Thymus (tissue), 11 donors: ENCODE data around the gene CYTH3. TPM values are rescaled to one million over a fixed set of nuclear protein-coding genes. Genes with fewer than 3 reads are reported as not detected.
A peak's percentile ranks its signal among the peaks of the same experiment; 100 is the strongest.
"Not testable (repeated sequence)": the region's sequence is repeated elsewhere in the genome, so short reads cannot be mapped to it uniquely, and the experiment has no call there.

Source experiments
- DNase-seq, 9 donors: peaks; one replicate each; pipeline ENCODE4 v3.0.0-alpha.2; 2013; ENCODE audit warnings: low spot score in 9 of 9, low read depth in 6 of 9, missing footprints in 1 of 9
- H3K27ac ChIP-seq, 2 donors: one replicate each; pipeline ENCODE4 v1.5.1; 2013; ENCODE audit warnings: control low read depth in 1 of 2, low read depth in 1 of 2, low read length in 1 of 2, mild to moderate bottlenecking in 1 of 2, moderate library complexity in 1 of 2
- H3K27me3 ChIP-seq, 2 donors: one replicate each; pipeline ENCODE4 v1.5.1; 2013; ENCODE audit warnings: low read length in 1 of 2; ENCODE audit not compliant: control insufficient read depth in 2 of 2, insufficient read depth in 1 of 2
- H3K36me3 ChIP-seq, 2 donors: one replicate each; pipeline ENCODE4 v1.5.1; 2013; ENCODE audit warnings: low read length in 1 of 2, mild to moderate bottlenecking in 1 of 2, moderate library complexity in 1 of 2; ENCODE audit not compliant: control insufficient read depth in 2 of 2, insufficient read depth in 2 of 2
- H3K4me1 ChIP-seq, 2 donors: one replicate each; pipeline ENCODE4 v1.5.1; 2013; ENCODE audit warnings: low read length in 2 of 2; ENCODE audit not compliant: control insufficient read depth in 2 of 2, insufficient read depth in 2 of 2
- H3K4me3 ChIP-seq, 2 donors: one replicate each; pipeline ENCODE4 v1.5.1; 2013; ENCODE audit warnings: low read length in 2 of 2, control low read depth in 1 of 2, mild to moderate bottlenecking in 1 of 2
- H3K9me3 ChIP-seq, 2 donors: one replicate each; pipeline ENCODE4 v1.5.1; 2013; ENCODE audit warnings: low read length in 1 of 2, mild to moderate bottlenecking in 1 of 2; ENCODE audit not compliant: control insufficient read depth in 2 of 2, insufficient read depth in 1 of 2
- WGBS: extraction: QIAGEN DNeasy Blood & Tissue Kit; methylation state at CpG from one replicate; pipeline ENCODE4 v1.1.7; 2013; 5-methylcytosine and 5-hydroxymethylcytosine counted together
- polyA plus RNA-seq: library from polyadenylated mRNA; stranded (reverse); fragments of 200-250 nt; gene quantifications from one replicate; pipeline ENCODE4 v1.2.3, GENCODE V29; 2013
- total RNA-seq: library from RNA; stranded (reverse); fragments of 120-200 nt; gene quantifications from one replicate; pipeline ENCODE4 v1.2.4, GENCODE V29; 2013
- donor health status: healthy.

The CYTH3 gene
- total and polyA plus RNA-seq, 2 donors: 5.1 to 6.3 TPM

- H3K27ac ChIP-seq: no peak overlapping the region
- no peaks in the 10 kb centered on the region for H3K9me3 ChIP-seq
- H3K36me3 ChIP-seq: no peaks in the 10 kb centered on the region
- H3K27me3 ChIP-seq: no peaks in the 10 kb centered on the region
- DNase-seq: no peak
- WGBS: 50% methylated on average over 8 of the region's 8 CpGs
- no peak overlapping the region for H3K4me3 ChIP-seq
- peaks cover 3 to 11% of the 10 kb centered on the region in 2 donors for H3K4me1 ChIP-seq
These were observed 39.9 kb downstream of the CYTH3 start for GRCh38 chr7:6232534-6232933.

GRCh38 chr7:6232116-6232515, 40.3 kb downstream of the CYTH3 start:
- no peak for DNase-seq
- H3K27me3 ChIP-seq: no peaks in the 10 kb centered on the region
- H3K4me1 ChIP-seq: peaks cover 3 to 11% of the 10 kb centered on the region in 2 donors
- no peak overlapping the region for H3K4me3 ChIP-seq
- H3K9me3 ChIP-seq: no peaks in the 10 kb centered on the region
- H3K36me3 ChIP-seq: no peaks in the 10 kb centered on the region
- 95% methylated on average over 3 of the region's 3 CpGs for WGBS
- no peak overlapping the region for H3K27ac ChIP-seq

- WGBS: 96% methylated on average over 7 of the region's 7 CpGs
- no peak for DNase-seq
- H3K4me3 ChIP-seq: no peak overlapping the region
- no peak overlapping the region for H3K27ac ChIP-seq
- no peaks in the 10 kb centered on the region for H3K27me3 ChIP-seq
- no peaks in the 10 kb centered on the region for H3K9me3 ChIP-seq
- peaks cover 3 to 11% of the 10 kb centered on the region in 2 donors for H3K4me1 ChIP-seq
- H3K36me3 ChIP-seq: no peaks in the 10 kb centered on the region
These were observed 41.2 kb downstream of the CYTH3 start for GRCh38 chr7:6231184-6231583.

- WGBS: 73% methylated on average over 9 of the region's 9 CpGs
- H3K36me3 ChIP-seq, H3K9me3 ChIP-seq, H3K27ac ChIP-seq, H3K4me1 ChIP-seq, H3K4me3 ChIP-seq, H3K27me3 ChIP-seq, DNase-seq: not testable (repeated sequence)
These were observed 43.1 kb downstream of the CYTH3 start for GRCh38 chr7:6229284-6229683.

DNA sequence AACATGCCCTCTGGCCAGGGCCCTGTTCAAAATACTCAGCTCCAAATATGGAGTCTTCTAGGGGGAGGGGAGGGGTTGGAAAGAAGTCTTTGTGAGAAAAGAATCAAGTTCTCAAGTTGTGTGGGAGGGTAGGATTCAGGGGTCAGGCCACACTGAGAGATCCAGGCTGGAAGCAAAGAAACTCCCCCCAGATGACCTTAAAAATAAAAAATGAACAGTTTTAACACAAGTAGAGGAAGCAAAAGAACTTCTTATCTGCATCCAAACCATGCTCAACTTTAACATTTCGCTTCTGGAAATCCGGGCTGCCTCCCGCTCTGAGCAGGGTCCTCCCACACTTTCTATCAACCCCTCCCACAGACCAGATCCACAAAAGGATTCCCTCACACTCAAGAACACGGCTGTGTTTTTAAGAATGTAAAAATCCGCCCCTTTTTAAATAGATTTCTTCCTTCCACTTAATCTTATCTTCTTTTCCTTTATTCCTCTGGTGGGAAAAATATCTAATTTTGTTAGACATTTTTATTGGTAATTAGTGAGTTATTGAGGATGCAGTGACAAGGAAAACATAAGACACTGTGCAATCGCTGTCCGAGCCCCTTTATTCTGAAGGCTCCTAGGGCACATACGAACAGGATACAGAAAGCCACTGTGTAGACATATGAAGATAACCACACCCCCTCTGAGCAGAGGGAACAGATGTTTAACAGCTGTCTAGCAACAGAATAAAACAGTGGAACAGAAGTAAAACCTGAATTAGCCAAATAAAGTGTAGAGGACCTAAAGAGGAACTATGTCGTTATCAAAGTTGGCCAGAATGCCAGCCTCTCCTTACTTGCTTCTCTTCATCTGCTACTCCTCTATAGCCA, 43.8 kb downstream of the CYTH3 start:
- H3K36me3 ChIP-seq: no peaks in the 10 kb centered on the region
- H3K27ac ChIP-seq: no peak overlapping the region
- H3K27me3 ChIP-seq: no peaks in the 10 kb centered on the region
- H3K4me3 ChIP-seq: no peak overlapping the region
- no peaks in the 10 kb centered on the region for H3K9me3 ChIP-seq
- peak in 2 of 9 donors; percentile 17 to 41 for DNase-seq
- peaks cover 0 to 4% of the 10 kb centered on the region in 2 donors for H3K4me1 ChIP-seq
- WGBS: 12% methylated on average over 9 of the region's 9 CpGs

DNA sequence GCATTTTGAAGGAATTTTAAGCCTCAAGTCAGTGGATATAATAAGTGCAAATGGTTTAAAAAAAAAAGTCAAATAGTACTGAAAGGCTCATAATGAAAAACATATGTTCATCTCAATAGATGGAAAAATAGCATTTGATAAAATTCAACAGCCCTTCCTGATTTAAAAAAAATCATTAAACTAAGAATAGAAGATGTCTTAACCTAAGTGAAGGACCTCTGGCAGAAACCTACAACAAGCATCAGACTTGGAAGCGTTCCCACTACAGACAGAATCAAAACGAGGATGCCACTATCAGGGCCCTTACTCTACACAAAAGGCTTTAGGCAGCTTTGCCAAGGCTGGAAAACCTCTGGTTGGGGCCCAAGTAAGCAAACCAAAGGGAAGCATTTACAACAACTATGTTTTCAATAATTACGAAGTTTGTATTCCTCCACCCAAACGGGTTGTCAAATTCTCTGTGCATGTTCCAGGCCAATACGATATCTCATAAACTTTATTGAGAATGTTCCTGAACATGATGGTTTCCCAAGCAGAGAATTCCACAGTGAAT, 45.1 kb downstream of the CYTH3 start:
- no peak for DNase-seq
- H3K36me3 ChIP-seq: no peaks in the 10 kb centered on the region
- no peak overlapping the region for H3K27ac ChIP-seq
- 92% methylated on average over 5 of the region's 5 CpGs for WGBS
- no peak overlapping the region for H3K4me3 ChIP-seq
- peaks cover 0 to 4% of the 10 kb centered on the region in 2 donors for H3K4me1 ChIP-seq
- H3K9me3 ChIP-seq: no peaks in the 10 kb centered on the region
- no peaks in the 10 kb centered on the region for H3K27me3 ChIP-seq

DNA sequence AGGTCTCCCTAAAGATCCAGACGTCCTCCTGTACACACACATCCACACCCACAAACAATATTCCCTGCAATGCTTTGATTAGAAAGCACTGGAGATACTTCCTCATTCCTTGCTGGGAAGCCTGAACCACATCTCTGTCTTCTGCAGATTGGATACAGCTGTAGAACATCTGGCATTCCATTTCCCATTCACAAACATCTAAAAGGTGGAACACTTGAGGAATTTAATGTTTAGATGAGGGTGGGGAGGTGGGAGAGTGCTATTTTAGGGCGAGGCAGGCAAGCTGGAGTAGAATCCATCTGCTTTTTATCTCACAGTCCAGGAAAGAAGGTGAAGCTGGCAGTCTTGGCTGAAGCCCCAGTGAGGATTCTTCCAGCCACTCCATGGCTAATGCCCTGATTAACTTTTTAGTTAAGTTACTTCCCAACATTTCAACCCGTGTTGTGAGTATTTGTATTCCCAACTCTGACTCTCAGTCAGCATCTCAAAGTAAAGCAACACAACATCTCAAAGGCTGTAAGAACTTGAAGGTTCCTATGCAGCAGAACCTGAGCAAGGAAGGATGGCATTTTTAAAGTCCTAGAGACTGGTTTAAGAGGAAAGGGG, 46.1 kb downstream of the CYTH3 start:
- H3K4me1 ChIP-seq: peaks cover 0 to 4% of the 10 kb centered on the region in 2 donors
- H3K4me3 ChIP-seq: no peak overlapping the region
- no peak for DNase-seq
- no peaks in the 10 kb centered on the region for H3K27me3 ChIP-seq
- no peak overlapping the region for H3K27ac ChIP-seq
- H3K9me3 ChIP-seq: no peaks in the 10 kb centered on the region
- no peaks in the 10 kb centered on the region for H3K36me3 ChIP-seq
- 90% methylated on average over 3 of the region's 3 CpGs for WGBS

GRCh38 chr7:6223411-6223810, 49.0 kb downstream of the CYTH3 start:
- H3K27me3 ChIP-seq, H3K4me1 ChIP-seq, H3K36me3 ChIP-seq, H3K9me3 ChIP-seq, H3K4me3 ChIP-seq, DNase-seq, H3K27ac ChIP-seq: not testable (repeated sequence)
- WGBS: 94% methylated on average over 4 of the region's 4 CpGs

- H3K4me1 ChIP-seq, H3K27ac ChIP-seq, H3K36me3 ChIP-seq, DNase-seq, H3K27me3 ChIP-seq, H3K9me3 ChIP-seq, H3K4me3 ChIP-seq: not testable (repeated sequence)
- WGBS: 98% methylated on average over 25 of the region's 25 CpGs
These were observed 49.4 kb downstream of the CYTH3 start for GRCh38 chr7:6223010-6223409.
